GM12874 (cell line): ENCODE measurements around the gene GTPBP6.
A peak's percentile ranks its signal among the peaks of the same experiment; 100 is the strongest.

Experiments
- CTCF ChIP-seq: IDR thresholded peaks from 2 replicates; pipeline ENCODE4 v1.5.1; 2011; ENCODE audit warnings: low read depth, mild to moderate bottlenecking, control low read depth, low read length, moderate library complexity; ENCODE audit not compliant: insufficient read depth

The GTPBP6 gene

GRCh38 chrX:307261-308111 lies 11.1 kb downstream of the GTPBP6 start:
- 0 out of 2 replicates have a peak, but pooled peaks have one; percentile 6 for TF ChIP-seq CTCF

GRCh38 chrX:302975-303374 lies 15.6 kb downstream of the GTPBP6 start:
- TF ChIP-seq CTCF, result no peak

- no peak for TF ChIP-seq CTCF
Observed at GRCh38 chrX:300334-300733, 18.3 kb downstream of the GTPBP6 start.

- TF ChIP-seq CTCF, result no peak
Observed at GRCh38 chrX:298993-299392, 19.6 kb downstream of the GTPBP6 start.

- no peak for TF ChIP-seq CTCF
Observed at GRCh38 chrX:295136-295535, 23.5 kb downstream of the GTPBP6 start.

- no peak for TF ChIP-seq CTCF
Observed at GRCh38 chrX:292900-293897, 25.4 kb downstream of the GTPBP6 start.

GRCh38 chrX:291411-291901 lies 27.1 kb downstream of the GTPBP6 start:
- TF ChIP-seq CTCF, result no peak
